Right lobe of liver (tissue), 6 donors: ENCODE data around the gene HBG1. TPM values are rescaled to one million over a fixed set of nuclear protein-coding genes. Genes with fewer than 3 reads are reported as not detected.

Source experiments
- ATAC-seq, 4 donors: fragments of 200-7000 bp; cut with Tn5 transposase; one replicate each; pipeline ENCODE4 v1.9.1; 2020; ENCODE audit warnings: mild to moderate bottlenecking in 4 of 4, moderate library complexity in 4 of 4
- DNase-seq, 3 donors: peaks; one replicate each; pipeline ENCODE4 v3.0.0-alpha.2; 2020
- H3K27ac ChIP-seq, 3 donors: fragments of 200-600 bp; one replicate each; pipeline ENCODE4 v1.8.0; 2022
- H3K27me3 ChIP-seq, 2 donors: fragments of 200-600 bp; one replicate each; pipeline ENCODE4 v1.8.0; 2022
- H3K36me3 ChIP-seq, 4 donors: fragments of 200-600 bp; sonication (generic) in 1 of 4; one replicate each; pipeline versions ENCODE4 v1.5.1 to v1.8.0; 2017 to 2022; ENCODE audit warnings: control low read depth in 1 of 4
- H3K4me1 ChIP-seq, 4 donors: fragments of 200-600 bp; sonication (generic) in 1 of 4; one replicate each; pipeline versions ENCODE4 v1.5.1 to v1.8.0; 2017 to 2022; ENCODE audit warnings: control low read depth in 1 of 4
- H3K4me3 ChIP-seq, 3 donors: fragments of 200-600 bp; one replicate each; pipeline ENCODE4 v1.8.0; 2022
- H3K9me3 ChIP-seq, 4 donors: fragments of 200-600 bp; sonication (generic) in 1 of 4; one replicate each; pipeline versions ENCODE4 v1.5.1 to v1.8.0; 2017 to 2022; ENCODE audit warnings: control low read depth in 1 of 4
- POLR2A ChIP-seq: fragments of 450-650 bp; IDR thresholded peaks from one replicate; pipeline ENCODE4 v1.6.1; 2017; ENCODE audit warnings: antibody characterized with exemption, mild to moderate bottlenecking
- WGBS: methylation state at CpG from one replicate; pipeline ENCODE4 v1.1.6; 2018; ENCODE audit warnings: low coverage, low lambda C conversion rate; ENCODE audit not compliant: insufficient coverage; ENCODE audit errors: missing lambda C conversion rate; 5-methylcytosine and 5-hydroxymethylcytosine counted together
- intact Hi-C, 2 donors: fragments of 100-400 bp; cut with DNase I; formaldehyde crosslinking; loops; one replicate each; pipeline versions ENCODE4 v1.11.2 to v1.14.1; 2022
- total RNA-seq, 6 experiments: library from RNA; depleted of rRNA in 2 of 6; stranded (reverse); fragments of >200 nt in 2 of 6; fragmentation: NEBNext Ultra II Directional in 3 of 6; extraction: Animal tissue kit (Norgen Biotek cat#: 25700) in 3 of 6; gene quantifications; one replicate each; pipeline versions ENCODE4 v1.1.0 to v1.2.4, GENCODE V29; 2016 to 2023
- TF ChIP-seq, protein P1 (sequence below), 4 donors: fragments of 200-600 bp in 3 of 4; fragments of 450-650 bp in 1 of 4; IDR thresholded peaks; one replicate each; pipeline versions ENCODE4 v1.5.1 to v1.8.0; 2016 to 2022; ENCODE audit warnings: antibody characterized with exemption in 4 of 4, mild to moderate bottlenecking in 2 of 4
- donor health status: DM: no; HTN: yes; CAD: no.
- donor health status: DM: no; HTN: no; CAD: no.
- donor health status: DM: no; HTN: no; CAD: no.
- donor health status: DM: no; HTN: yes; CAD: no.
- donor health status: DM: no; HTN: yes; CAD: no.

The HBG1 gene
- total RNA-seq, 6 experiments from 2014 or later, result not detected

DNA sequence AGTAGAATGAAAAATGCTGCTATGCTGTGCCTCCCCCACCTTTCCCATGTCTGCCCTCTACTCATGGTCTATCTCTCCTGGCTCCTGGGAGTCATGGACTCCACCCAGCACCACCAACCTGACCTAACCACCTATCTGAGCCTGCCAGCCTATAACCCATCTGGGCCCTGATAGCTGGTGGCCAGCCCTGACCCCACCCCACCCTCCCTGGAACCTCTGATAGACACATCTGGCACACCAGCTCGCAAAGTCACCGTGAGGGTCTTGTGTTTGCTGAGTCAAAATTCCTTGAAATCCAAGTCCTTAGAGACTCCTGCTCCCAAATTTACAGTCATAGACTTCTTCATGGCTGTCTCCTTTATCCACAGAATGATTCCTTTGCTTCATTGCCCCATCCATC lies 35.0 kb upstream of the HBG1 start:
- Histone ChIP-seq H3K9me3 (no peaks in the 10 kb centered on the region), H3K4me1 (no peaks in the 10 kb centered on the region), H3K36me3 (no peaks in the 10 kb centered on the region), H3K27me3 (no peaks in the 10 kb centered on the region), H3K4me3 (no peak overlapping the region), H3K27ac (no peak overlapping the region)
- DNase-seq (no peak), ATAC-seq (peak in 1 of 4 donors; percentile 28)
- intact Hi-C loops, result no loop called here
- no CpG with 5 or more reads among the region's 2 CpGs for WGBS
- TF ChIP-seq, protein P1, sequence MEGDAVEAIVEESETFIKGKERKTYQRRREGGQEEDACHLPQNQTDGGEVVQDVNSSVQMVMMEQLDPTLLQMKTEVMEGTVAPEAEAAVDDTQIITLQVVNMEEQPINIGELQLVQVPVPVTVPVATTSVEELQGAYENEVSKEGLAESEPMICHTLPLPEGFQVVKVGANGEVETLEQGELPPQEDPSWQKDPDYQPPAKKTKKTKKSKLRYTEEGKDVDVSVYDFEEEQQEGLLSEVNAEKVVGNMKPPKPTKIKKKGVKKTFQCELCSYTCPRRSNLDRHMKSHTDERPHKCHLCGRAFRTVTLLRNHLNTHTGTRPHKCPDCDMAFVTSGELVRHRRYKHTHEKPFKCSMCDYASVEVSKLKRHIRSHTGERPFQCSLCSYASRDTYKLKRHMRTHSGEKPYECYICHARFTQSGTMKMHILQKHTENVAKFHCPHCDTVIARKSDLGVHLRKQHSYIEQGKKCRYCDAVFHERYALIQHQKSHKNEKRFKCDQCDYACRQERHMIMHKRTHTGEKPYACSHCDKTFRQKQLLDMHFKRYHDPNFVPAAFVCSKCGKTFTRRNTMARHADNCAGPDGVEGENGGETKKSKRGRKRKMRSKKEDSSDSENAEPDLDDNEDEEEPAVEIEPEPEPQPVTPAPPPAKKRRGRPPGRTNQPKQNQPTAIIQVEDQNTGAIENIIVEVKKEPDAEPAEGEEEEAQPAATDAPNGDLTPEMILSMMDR (IDR thresholded peaks at IDR 0.05), result no peak
- no peak for TF ChIP-seq POLR2A

DNA sequence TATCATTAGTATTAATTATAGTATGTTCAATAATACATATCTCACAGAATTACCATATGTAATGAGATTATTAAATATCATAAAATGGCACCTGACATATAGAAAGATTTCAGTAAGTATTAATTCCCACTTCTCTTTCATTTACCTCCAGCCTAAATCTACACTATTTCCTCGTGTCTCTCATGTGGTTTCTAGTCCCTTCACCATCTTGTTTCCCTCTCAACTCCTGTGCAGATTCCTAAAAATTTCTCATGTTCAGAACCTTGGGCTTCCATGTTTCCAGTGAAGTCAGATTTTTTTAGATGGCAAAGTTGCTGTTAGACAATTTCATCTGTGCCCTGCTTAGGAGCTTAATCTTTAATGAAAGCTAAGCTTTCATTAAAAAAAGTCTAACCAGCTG lies 34.2 kb upstream of the HBG1 start:
- H3K27ac ChIP-seq, result no peak overlapping the region
- no peak overlapping the region for H3K4me3 ChIP-seq
- intact Hi-C loops, result no loop called here
- H3K36me3 ChIP-seq, result no peaks in the 10 kb centered on the region
- no peaks in the 10 kb centered on the region for H3K9me3 ChIP-seq
- no peak for ATAC-seq
- H3K4me1 ChIP-seq, result no peaks in the 10 kb centered on the region
- 25% methylated on average over 1 of the region's 1 CpG for WGBS
- TF ChIP-seq POLR2A, result no peak
- TF ChIP-seq, protein P1 (IDR thresholded peaks at IDR 0.05), result no peak
- no peaks in the 10 kb centered on the region for H3K27me3 ChIP-seq
- no peak for DNase-seq

DNA sequence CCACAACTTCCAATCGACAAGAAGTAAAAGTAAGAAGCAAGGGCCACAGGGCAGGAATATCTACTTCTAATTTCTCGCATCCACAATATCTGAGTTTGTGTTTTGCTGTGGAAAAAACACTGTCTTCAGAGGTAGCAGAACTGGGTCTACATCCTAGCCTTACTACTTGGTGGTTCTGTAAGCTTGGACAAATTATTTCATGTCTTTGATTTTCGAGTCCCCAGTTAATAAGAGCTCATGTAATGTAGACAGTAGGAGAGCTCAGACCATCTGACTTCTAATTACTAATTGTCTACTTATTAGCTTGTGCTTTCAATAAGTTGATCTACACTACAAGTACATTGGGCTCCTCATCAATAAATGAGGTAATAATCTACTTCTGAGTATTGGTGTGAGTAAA lies 33.4 kb upstream of the HBG1 start:
- intact Hi-C loops, result no loop called here
- Histone ChIP-seq H3K9me3 (no peaks in the 10 kb centered on the region), H3K27me3 (no peaks in the 10 kb centered on the region), H3K4me3 (no peak overlapping the region), H3K4me1 (no peaks in the 10 kb centered on the region), H3K36me3 (no peaks in the 10 kb centered on the region), H3K27ac (no peak overlapping the region)
- 55% methylated on average over 3 of the region's 3 CpGs for WGBS
- no peak for DNase-seq
- no peak for TF ChIP-seq POLR2A
- TF ChIP-seq, protein P1 (IDR thresholded peaks at IDR 0.05), result no peak
- no peak for ATAC-seq

DNA sequence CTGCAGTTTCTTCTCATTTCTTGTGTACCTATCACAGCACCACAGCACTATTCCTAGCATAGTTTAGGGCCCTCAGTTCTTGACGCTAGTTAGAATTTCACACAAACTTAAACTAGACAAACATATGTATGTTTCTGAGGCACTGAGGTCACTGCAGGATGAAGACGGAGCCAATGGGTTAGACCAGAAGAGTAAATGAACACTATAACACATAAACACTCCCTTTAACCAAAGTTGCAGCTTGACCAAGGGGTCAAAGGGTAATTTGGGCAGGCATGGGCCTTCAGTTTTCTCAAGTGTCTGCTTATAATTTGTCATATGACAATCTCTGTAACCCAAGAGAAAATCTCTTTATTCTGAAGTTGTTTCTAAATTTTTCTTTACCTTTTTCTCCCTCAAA lies 33.0 kb upstream of the HBG1 start:
- Histone ChIP-seq H3K4me3 (no peak overlapping the region), H3K4me1 (no peaks in the 10 kb centered on the region), H3K27me3 (no peaks in the 10 kb centered on the region), H3K36me3 (no peaks in the 10 kb centered on the region), H3K9me3 (no peaks in the 10 kb centered on the region), H3K27ac (no peak overlapping the region)
- ATAC-seq (no peak), DNase-seq (no peak)
- WGBS, result 65% methylated on average over 2 of the region's 2 CpGs
- TF ChIP-seq, protein P1 (IDR thresholded peaks at IDR 0.05), result no peak
- TF ChIP-seq POLR2A, result no peak
- intact Hi-C loops, result no loop called here

DNA sequence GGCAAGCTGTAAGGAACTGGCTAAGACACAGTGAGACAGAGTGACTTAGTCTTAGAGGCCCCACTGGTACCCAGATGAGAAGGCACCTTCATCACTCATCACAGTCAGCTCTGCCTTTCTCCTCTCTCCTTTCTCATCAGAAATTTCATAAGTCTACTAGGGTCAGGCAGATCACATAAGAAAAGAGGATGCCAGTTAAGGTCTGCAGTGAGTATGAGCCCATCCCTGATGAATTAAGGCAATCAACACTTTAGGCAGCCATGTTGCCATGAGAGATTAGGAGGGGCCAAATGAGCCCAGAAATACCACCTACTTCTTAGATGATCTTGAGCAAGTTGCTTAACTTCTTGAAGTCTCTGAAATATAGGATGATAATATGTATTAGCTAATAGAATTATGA lies 31.9 kb upstream of the HBG1 start:
- Histone ChIP-seq H3K4me1 (no peaks in the 10 kb centered on the region), H3K9me3 (no peaks in the 10 kb centered on the region), H3K4me3 (no peak overlapping the region), H3K27me3 (no peaks in the 10 kb centered on the region), H3K27ac (no peak overlapping the region), H3K36me3 (no peaks in the 10 kb centered on the region)
- intact Hi-C loops, result no loop called here
- TF ChIP-seq POLR2A, result no peak
- TF ChIP-seq, protein P1 (IDR thresholded peaks at IDR 0.05), result no peak
- ATAC-seq (no peak), DNase-seq (no peak)
